ENCODE results near the gene CPE.

- TF ChIP-seq CTCF (IDR thresholded peaks at IDR 0.05) (no peak), POLR2A (IDR thresholded peaks at IDR 0.05) (no peak)
These were observed 47.5 kb downstream of the CPE start for GRCh38 chr4:165426331-165426730.
